WI38 (cell line): ENCODE data around the gene NOTCH1.

Experiments used
- H3K4me3 ChIP-seq: 2 replicates; pipeline ENCODE4 v1.5.1; 2011; ENCODE audit warnings: low read depth, mild to moderate bottlenecking, control low read depth, low read length
- CTCF ChIP-seq: IDR thresholded peaks from 2 replicates; pipeline ENCODE4 v1.5.1; 2012; ENCODE audit warnings: low read depth, mild to moderate bottlenecking, control low read depth, low read length

Gene NOTCH1

GRCh38 chr9:136551401-136552116, 5.7 kb upstream of the NOTCH1 start:
- H3K4me3 ChIP-seq: peak overlapping the region; percentile 29; the same call in 1 of the 2 replicates
- TF ChIP-seq CTCF: no peak

DNA sequence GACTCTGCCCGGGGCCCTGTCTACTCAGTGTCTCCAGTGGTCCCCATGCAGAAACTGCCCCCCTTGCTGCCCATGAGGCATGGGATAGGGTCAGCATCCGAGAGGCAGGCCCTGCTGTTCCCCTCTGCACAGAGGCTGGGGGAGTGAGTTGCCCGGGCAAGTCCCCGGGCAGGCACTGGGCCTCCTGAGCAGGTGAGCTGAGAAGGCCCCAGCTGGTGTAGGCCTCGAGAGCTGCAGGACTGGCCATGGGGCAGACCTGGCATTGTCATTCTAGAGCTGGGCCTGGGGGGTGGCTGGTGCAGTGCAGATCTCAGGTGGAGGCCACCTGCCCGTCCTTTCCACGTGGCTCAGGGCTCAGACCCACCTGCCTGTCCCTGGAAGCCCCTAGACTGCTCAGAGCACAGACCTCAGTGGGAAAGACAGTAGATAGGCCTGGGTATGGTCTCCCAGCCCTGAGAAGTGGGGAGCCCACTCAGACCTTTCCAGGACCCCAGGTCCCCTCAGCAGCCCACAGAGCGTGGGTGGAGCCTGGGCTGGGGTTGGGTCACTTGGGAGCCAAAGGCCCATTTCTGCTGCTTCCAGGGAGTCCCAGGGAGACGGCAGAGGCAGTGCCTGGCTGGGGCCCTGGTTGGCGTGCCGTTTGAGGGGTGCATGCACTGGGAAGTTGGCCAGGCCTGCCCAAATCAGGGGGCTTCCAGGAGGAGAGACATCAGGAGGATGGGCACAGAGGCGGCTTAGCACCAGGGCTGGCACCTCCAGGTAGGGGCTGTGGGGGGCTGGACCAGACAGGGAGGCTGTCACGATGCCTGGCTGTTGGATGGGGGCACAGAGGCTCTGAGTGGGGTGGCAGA, 4.8 kb upstream of the NOTCH1 start:
- TF ChIP-seq CTCF: no peak
- no peak overlapping the region for H3K4me3 ChIP-seq

DNA sequence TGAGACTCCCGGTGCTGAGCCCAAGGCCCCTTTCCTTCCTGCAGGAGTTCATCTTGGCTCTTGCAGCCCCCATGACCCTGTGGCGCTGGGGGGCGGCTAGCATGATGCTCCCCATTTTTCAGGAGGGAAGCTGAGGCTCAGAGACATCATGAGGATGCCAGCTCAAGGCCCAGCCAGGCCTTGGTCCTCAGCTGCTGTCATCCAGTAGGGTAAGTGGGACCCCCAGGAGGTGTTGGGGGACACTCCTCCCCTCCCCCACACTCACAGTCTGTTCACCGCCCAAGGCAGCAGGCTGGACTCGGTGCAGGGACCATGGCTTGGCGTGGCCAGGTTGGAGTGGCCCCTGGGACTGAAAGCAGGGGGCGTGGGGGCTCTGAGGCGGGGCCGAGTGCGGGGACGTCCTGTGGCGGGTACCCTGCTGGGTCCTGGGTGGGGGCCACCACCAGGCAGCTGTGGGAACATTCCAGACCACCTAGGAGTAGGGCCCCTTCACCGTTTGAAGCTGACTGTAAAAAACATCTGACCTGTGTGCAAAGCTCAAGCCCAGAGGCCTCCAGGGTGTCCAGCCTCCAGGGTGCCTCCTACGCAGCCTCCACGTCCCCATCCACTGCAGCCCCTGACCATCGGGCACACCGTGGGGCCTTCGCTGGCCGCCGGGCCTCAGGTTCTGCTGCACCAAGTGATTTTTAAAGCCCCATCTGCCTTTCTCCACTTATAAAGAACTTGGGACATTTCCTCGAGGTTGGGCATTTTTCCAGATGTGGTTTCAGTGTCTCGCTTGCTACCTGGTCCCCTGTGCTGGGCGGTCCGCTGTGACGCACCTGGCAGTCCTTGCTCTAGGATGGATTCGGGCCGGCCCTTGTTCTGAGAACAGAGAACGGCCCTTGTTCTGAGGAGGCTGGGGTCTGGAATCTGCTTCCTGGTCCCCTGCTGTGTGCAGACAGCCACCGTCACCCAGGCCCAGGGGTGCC, 3.4 kb upstream of the NOTCH1 start:
- no peak overlapping the region for H3K4me3 ChIP-seq
- TF ChIP-seq CTCF: no peak

DNA sequence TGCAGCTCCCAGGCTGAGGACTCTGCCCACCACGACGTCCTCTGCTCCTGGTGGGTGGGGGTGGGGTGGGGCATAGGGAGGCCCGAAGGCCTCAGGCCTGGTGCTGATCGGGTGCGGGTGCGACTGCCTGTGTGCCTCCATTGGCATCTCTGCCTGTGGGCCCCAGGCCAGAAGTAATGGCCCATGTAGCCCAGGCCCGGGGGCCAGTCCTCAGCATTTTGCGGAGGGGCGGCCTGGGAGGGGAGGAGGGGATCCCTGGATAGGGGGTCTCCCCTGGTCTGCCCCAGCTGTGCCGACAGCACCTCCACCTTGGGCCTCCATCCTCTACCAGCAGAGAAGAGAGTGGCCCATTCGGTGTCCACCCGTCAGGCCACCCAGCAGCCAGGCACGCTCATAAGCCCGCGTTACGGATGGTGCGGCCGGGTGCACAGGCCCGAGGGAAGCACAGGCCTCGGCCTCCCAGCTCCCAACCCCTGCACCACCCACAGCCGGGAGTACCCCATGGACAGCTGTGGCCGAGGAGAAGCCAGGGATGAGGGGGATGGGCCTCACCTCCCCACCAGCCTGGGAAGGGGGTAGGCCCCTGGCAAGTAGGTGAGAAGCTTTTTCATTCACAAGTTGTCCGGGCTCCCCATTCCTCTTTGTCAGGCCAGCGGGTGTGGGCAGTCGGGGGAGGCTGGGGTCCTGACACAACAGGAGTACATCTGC, 1.8 kb upstream of the NOTCH1 start:
- no peak for TF ChIP-seq CTCF
- H3K4me3 ChIP-seq: no peak overlapping the region

- TF ChIP-seq CTCF: no peak
- H3K4me3 ChIP-seq: peak overlapping the region; percentile 55
Measured at GRCh38 chr9:136546697-136547501, 1.1 kb upstream of the NOTCH1 start.

GRCh38 chr9:136545692-136545964, 220 bp downstream of the NOTCH1 start:
- no peak for TF ChIP-seq CTCF
- peak overlapping the region; percentile 71 for H3K4me3 ChIP-seq
